GM21786 (cell line): ENCODE data around the gene TTLL8.
"Not testable (repeated sequence)": the region's sequence is repeated elsewhere in the genome, so short reads cannot be mapped to it uniquely, and the experiment has no call there.

Experiments used
- ATAC-seq: cut with Tn5 transposase; IDR thresholded peaks from one replicate; pipeline ENCODE4 v1.9.1; 2021; ENCODE audit not compliant: unreplicated experiment

The TTLL8 gene

GRCh38 chr22:49992921-49993648, 65.0 kb downstream of the TTLL8 start:
- ATAC-seq = no peak

- no peak for ATAC-seq
Measured at GRCh38 chr22:49991907-49992533, 66.1 kb downstream of the TTLL8 start.

- ATAC-seq = no peak
Measured at GRCh38 chr22:49991167-49991566, 66.9 kb downstream of the TTLL8 start.

GRCh38 chr22:49989826-49990225, 68.3 kb downstream of the TTLL8 start:
- not testable (repeated sequence) for ATAC-seq

- no peak for ATAC-seq
Measured at GRCh38 chr22:49986325-49986724, 71.8 kb downstream of the TTLL8 start.

GRCh38 chr22:49983148-49984042, 74.7 kb downstream of the TTLL8 start:
- ATAC-seq = no peak

- not testable (repeated sequence) for ATAC-seq
Measured at GRCh38 chr22:49981799-49982198, 76.3 kb downstream of the TTLL8 start.

- ATAC-seq = no peak
Measured at GRCh38 chr22:49979587-49980264, 78.4 kb downstream of the TTLL8 start.

GRCh38 chr22:49977578-49977977, 80.5 kb downstream of the TTLL8 start:
- no peak for ATAC-seq

- no peak for ATAC-seq
Measured at GRCh38 chr22:49976439-49977175, 81.5 kb downstream of the TTLL8 start.

GRCh38 chr22:49975543-49976389, 82.3 kb downstream of the TTLL8 start:
- ATAC-seq = no peak

GRCh38 chr22:49973018-49973961, 84.8 kb downstream of the TTLL8 start:
- no peak for ATAC-seq

- no peak for ATAC-seq
Measured at GRCh38 chr22:49972163-49973017, 85.7 kb downstream of the TTLL8 start.

- peak; percentile 28 for ATAC-seq
Measured at GRCh38 chr22:49971232-49972162, 86.6 kb downstream of the TTLL8 start.

GRCh38 chr22:49970528-49971231, 87.4 kb downstream of the TTLL8 start:
- peak; percentile 69 for ATAC-seq
